HPDE6-E6E7 (cell line): ENCODE measurements around the gene CNTNAP5.

ENCODE experiments used
- DNase-seq: peaks from one replicate; pipeline ENCODE4 v3.0.0; 2011; ENCODE audit warnings: missing footprints; ENCODE audit errors: extremely low spot score

CNTNAP5 gene

DNA sequence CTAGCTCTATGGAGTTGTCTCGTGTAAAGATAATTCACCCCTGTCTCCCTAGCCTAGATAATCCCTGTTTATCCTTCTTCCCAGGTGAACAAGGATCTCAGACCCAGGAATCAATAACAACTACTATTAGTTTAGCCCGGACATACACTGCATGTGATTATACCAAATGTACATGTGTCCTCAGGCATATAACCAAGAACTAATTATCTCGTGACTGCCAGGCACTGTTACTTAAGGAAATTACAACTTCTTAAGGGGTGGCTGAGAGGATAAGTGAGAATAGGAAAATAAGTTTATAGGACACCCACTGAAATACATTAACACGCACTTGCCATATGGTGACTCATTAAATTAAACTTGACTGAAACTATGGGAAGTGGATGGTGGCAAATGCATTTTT lies 126.6 kb downstream of the CNTNAP5 start:
- no peak for DNase-seq

DNA sequence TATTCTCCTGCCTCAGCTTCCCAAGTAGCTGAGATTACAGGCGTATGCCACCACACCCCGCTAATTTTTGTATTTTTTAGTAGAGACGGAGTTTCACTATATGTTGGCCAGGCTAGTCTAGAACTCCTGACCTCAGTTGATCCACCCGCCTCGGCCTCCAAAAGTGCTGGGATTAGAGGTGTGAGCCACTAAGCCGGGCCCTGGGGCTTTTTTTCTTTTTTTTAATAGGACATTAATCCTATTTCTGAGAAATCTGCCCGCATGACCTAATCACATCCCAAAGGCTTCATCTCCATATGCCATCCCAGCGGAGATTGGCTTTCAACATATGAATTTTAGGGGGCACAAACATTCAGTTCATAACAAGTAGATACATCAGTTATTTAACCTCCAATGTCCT lies 128.6 kb downstream of the CNTNAP5 start:
- no peak for DNase-seq

DNA sequence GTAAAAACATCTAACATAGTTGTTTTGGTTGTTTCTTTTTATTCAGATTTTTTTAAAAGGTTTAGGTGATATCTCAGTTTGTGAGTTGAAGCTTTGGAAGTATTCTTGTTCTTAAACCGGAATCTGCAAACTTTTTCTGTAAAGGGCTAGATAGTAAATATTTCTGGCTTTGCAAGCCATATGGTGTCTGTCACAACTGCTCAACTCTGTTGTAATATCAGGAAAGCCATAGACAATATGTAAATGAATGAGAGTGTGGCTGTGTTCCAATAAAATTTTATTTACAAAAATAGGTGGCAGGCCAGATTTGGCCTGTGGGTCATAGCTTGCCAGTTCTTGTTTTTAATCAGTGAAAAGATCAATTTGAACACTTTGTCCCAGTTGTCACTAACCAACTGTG lies 134.1 kb downstream of the CNTNAP5 start:
- DNase-seq = no peak

DNA sequence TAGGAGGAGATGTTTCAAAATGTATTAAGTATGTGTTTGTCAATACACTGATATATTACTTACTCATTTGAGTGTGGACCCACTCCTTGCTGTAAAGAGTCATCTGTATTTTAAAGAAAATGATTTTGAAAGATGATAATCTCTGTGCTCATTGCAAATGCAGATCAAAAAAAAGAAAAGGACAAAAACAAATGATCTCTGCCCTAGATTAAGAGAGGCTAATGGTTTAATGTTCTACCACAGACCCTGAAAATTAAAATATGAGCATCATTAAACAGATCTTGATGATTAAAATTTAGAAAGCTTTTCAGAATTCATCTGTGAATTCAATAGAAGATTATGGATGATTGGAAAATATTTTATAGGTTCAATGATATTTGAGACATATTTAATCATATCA lies 136.5 kb downstream of the CNTNAP5 start:
- DNase-seq = no peak

DNA sequence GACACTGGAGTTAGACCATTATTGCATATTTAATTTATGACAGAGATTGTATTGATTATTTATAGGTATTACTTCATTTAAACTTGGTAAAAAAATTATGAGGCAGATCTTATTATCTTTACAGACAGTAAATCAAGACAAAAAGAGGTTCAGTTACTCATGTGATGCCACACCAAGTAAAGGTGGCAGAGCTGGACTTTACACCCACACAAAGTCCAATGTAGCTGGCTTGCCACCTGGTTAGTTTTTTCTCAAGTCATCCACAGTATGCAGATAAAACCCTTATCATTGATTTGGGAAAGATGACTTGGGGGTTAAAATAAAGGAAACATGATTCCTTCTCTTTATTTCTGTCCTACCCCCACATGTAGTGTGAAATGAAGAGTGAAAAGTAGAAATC lies 137.2 kb downstream of the CNTNAP5 start:
- DNase-seq = no peak

DNA sequence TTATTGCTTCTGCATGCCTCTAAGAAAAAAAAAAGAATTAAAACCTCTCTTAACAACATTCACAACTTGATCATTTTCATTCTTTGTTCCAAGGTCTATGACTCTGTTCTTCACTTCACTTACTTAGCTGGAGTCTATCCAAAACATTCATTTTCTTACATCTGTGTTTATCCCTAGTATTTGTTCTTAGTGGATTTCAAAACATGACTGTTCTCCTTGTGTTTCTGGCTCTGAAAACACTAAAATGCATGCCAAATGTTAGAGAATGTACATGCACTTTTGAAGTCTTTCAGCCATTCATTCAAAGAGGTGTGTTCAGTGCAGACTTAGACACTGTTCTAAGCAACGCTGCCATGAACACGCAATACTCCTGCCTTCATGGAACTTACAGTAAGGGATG lies 138.8 kb downstream of the CNTNAP5 start:
- no peak for DNase-seq

DNA sequence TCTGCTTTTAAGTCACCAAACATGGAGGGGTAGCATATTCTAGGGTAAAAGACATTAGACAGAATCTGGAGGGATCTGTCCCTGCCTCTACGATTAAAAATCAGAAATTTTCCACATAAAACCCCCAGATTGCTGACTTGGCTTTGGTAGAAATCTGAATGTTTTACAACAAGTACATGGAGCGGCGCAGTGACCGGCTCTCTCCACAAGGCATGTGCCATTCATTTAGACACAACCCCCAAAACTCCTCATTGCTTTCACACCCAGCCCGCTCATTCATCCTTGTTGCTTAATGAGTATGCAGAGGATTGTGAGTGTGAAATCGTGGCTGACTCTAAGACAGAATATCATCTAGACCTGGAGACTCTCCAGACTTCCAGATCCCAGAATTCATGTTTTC lies 140.6 kb downstream of the CNTNAP5 start:
- no peak for DNase-seq

DNA sequence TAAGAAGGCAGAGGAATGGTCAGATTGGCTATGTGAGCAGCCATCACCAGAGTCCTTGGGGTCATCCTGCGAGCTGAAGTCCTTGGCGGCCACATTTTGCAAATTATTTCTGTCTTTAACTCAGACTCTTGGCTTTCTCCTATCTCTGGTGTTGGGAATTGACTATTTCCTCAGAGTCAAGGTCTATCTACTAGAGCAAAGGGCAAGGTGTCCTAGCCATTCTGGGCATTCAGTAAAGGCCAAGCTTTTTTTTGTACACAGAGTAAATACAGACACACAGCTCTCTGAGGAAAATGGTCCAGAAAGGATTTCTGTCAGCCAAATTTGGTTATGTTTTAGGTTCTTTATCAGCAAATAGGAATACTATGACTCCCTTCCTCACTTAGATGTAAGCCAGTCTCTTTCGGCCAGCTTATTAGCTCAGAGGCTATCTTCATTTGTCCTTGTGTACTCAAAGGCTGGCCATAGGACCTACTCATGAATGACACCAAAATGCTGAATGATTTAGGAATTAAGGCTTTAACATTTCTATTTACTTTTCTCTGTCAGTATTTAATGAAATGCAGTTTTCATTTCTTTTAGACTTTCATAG lies 146.5 kb downstream of the CNTNAP5 start:
- no peak for DNase-seq

DNA sequence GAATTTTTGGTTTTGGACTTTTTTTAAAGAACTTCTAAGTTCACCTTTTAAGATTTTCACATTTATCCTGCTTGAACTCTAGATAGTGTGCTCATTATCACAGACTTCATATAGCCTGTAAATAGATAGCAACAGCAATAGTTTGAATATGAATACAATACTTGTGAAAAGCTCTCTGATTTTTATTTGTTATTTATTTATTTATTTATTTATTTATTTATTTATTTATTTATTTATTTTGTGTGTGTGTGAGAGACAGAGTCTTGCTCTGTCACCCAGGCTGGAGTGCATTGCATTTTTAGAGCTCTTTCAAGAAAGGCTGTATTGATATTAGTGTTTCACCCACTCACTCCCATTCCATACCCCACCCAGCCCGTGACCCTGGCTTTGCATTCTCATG lies 153.6 kb downstream of the CNTNAP5 start:
- no peak for DNase-seq

DNA sequence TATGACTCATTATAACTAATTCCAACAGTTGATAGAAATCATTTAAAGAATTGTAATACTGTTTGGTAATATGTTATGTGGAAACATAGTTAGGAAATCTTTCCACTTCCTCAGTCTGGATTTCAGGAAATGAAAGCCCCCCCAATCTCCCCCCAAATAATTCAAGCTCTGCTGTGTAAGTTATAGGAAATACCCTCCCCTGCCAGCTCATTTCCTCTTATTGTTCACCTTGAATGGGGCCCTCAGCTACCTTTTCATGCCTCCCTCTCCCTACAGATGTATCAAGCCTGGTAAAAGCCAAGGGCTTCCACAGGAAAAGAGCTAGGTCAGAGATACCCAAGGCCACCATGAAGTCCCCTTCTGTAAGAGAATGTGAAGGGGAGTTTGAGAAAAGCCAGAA lies 155.5 kb downstream of the CNTNAP5 start:
- DNase-seq = no peak

DNA sequence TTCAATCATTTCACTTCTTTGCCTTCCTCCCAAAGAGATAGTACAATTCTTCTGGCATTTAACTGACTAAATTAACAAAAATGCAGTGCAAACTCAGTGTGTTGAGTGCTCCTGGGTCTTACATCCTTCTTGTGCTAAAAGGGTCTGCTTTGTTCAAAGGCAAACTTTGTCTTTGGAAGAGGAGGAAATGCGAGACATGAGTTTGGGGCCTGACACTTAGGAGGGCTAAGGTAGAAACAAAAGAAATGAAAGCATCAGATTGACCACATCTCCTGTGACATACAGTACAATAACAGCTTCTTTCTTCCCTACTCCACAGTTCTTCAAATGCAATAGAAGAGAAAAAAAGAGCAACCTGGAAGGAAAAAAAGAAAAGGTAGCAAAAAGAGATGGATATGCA lies 161.7 kb downstream of the CNTNAP5 start:
- DNase-seq = no peak

DNA sequence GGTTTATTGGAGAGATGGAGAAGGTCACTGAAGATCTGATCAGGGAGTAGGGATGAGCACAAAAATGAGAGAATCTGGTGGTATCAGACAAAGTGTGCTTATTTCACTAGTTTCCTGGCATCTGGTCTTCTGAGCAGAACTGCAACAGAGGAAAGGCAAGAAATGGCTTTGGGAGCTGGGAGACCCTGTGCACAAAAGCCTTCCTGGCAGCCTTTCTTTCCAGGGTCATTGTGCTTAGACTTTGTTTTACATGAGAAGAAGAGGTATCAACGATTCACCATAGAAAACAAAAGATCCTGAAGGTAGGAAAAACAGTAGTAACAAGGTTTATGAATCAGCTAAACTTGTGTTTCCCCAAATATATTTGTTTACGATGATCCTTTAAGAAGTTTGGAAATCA lies 162.9 kb downstream of the CNTNAP5 start:
- DNase-seq = no peak

DNA sequence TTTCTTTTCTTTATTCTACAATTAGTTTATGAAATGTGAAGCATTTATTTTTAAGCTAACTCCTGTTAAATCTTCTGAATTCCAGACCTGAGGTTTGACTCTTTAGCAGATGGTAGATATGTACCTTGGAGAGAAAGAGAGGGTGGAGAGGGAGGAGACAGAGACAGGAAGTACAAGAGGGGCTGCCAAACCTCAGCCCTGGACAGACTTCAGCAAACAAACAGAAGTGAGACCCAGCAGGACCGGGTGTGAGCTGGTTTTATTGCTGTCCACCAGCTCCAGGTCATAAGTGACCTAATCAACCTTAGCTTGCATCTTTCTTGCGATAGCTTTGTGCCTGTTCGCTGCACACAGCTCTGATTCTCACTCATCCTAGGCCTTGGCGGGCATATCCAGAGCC lies 168.6 kb downstream of the CNTNAP5 start:
- DNase-seq = no peak

DNA sequence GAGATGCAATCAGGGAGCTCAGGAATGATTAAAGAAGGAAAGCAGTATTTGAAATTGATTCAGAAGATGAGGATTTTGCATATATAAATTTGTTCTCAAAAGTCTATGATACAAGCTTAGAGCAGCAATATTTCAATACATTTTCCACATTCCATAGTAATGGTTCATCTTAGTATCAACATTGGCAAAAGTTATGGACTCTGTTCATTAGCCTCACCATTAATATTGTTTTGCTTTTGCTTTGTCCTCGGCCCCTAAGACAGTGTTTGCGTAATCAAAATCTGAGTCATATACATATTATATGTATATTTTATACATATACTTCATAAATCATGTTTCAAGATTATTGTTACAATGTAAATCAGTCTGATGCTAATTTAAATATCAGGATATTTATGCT lies 176.6 kb downstream of the CNTNAP5 start:
- no peak for DNase-seq

DNA sequence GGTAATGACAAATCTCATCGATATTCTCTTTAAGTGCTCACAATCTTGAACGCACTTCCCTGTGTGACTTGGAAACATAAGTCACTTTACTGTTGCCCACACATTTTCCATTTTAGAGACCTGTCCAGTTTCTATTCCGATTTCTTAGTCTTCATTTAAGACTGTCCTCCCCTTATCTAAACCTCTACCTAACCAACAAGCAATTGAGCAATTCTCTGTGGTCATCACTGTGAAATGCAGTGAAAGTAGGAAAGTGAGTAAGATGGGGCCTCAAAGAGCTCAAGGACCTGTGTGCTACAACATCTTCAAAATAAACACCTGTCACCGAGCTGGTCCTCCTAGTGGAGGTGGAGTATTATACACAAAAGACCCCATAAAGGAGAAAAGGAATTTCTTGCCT lies 184.4 kb downstream of the CNTNAP5 start:
- no peak for DNase-seq

DNA sequence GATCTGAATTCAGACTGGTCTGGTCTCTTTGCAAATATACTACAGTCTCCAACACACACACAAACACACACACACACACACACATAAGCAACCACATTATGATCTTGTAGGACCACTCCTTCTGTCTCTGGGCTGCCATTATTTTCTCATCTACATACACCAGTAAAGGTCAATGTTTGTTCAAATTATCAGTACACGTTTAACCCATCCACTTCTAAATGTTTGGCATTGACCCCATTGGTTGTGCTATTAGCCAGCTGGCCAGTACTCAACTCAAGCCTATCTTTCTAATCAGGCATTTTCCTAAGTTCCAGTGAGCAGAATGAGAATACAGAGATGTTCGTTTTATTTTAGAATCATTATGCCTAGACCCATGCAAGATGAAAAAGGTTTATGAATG lies 186.4 kb downstream of the CNTNAP5 start:
- no peak for DNase-seq

DNA sequence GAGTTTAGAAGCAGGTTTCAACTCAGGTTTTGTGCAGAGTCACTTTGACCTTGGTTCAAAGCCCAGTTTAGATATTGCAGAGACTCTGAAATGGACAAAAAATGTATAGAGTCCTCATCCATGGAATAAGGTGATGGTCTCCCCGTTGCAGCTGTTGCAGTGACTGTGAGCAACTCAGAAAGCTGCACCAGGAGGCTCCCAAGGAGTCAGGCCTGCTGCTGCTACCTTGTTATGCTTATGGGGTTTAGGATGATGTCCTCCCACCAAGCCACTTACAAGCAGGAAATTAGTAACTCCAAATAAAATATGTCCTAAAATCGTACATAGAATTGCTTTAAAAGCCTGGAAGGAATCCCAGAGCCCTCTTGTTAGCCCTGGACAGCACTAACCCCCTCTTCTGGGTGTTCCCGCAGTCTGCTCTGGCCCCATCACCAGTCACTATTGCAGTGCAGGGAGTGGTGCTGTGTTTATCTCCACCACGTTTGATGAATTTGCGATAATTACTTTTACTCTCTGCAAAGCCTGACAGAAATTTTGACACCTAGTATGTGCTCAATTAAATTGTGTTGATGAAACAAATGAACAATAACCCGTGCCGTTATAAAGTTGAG lies 189.0 kb downstream of the CNTNAP5 start:
- no peak for DNase-seq

DNA sequence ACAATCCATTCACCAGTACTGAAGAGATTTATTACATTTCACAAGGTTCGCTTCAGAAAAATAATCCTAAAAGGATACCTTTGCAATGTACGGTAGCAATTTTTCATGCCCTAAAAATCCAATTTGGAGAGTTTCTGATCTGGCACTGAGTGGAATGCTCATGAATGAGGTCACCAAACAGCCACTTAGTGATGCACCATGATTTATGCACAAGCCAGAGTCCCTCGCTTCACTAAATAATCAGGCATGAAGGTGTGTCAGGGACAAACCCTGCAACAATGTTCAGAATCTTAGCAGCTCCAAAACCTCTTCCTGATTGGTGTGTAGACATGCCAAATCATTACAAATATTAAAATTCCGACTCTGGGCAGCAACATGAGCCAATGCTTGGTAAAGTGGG lies 221.1 kb downstream of the CNTNAP5 start:
- no peak for DNase-seq

DNA sequence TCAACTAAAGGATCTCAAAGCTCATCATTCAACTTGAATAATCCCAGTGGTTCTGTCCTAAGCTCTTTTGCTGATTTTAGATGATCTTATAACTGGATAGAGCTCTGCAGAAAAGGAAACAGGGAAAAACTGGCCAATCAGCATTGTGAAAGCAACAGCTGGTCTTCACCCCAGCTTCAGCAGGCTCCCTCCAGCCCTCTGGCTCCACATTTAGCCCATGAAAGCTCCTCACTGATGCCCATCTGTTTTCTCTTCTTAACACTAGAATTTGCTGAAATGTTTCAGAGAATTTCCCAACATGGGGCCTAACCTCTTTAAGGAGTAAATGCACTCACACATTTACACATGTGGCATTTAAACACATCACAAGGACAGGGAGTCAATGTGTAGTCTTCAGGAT lies 223.3 kb downstream of the CNTNAP5 start:
- DNase-seq = no peak

DNA sequence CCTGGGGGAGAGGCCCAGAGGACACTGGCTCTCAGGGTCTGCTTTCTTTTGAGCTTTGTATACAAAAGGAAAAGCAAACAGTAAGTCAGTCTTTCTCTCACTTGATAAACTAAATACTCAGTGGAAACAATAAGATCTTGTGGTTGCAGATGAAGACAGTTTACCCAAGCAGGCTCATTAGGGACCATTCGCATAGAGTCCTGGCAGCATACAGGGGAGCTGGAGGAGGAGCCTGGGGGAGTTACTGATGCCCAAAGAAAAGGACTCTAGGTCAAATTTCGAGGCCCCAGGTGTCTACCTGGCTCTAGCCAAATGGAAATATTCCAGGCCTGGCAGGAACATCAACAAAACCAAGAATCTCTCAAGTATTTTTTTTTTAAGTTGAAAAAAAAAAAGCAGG lies 225.3 kb downstream of the CNTNAP5 start:
- no peak for DNase-seq

DNA sequence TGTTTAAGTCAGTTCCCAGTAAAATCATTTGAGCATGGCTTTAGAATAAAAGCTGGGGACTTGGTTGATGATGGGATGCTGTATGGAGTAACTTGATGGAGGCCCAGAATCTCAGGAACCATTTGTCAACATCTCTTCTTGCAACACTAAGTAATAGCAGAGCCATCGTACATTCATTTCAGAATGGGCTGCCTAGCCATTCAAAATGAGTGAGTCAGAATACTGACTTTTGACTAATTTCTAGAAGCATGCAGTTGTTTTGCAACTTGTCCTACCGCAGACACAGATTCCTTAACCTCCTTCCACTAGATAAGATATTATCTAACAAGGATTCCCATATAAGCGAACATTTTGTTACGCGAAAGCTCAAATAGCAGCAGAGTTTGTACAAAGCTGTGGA lies 229.5 kb downstream of the CNTNAP5 start:
- DNase-seq = no peak

DNA sequence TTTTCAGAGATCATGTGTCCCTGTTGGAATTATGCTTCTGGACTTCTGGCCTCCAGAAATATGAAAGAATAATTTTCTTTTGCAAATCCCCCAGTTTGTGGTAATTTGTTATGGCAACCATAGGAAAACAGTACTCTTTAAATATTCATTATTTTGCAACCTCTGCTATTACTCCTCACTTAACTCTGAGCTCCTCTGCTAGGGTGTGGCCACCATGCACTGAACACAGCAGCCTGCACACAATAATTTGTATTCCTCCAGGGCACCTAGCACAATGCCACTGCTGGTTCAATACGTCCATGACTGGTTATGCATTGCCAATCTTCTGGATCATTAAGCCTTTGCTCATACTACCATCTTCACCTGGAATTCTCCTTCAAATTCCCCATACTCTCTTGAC lies 232.0 kb downstream of the CNTNAP5 start:
- DNase-seq = no peak

DNA sequence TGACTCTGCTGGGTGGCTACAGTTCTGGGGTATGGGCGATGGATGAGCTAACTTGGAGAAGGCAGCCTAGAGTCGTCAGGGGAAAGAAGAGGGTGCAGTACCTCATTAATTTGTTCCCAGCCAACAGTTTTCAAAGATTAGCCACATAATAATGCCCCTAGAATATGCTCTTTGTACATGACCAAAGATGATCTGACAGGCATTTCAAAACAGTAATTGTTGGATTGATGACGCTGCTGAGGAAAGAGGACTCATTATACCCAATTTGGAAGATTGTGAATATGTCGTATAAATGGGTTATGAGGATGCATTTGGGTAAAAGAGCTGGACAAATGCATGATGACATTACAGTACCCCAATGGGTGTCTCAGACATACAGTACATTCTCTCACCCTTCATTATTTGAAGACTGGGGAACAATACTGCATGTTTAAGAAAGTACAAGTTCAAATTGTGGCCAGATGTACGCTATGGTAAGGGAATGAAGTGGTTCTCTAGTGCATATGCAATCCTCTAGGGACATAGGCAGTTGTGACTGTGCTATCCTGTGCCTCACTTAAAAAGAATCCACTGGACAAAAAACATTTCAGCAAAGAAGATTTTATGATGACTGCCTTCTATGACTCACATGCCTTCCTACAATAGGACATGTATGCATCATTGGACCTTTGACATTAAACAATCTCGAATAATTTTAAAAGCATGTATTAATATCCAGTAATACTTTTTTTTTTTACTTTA lies 233.2 kb downstream of the CNTNAP5 start:
- no peak for DNase-seq

DNA sequence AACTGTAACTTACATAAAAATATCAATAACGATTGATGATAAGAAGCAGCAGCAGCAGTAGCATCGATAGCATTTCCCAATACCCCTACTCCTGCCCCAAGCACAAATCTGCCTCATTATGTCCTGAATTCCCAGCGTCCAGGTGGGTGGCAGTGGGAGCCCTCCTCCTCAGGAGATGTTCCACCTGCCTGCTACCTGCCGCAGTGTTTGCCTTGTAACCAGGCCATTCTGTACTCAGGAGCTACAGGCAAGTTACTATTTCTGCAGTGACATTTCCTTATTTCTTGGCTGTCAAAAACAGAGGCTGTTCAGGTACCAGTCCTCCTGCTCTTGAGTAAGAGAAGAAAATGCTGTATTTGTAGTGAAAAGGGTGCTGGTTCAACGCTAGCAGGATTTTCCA lies 236.4 kb downstream of the CNTNAP5 start:
- DNase-seq = no peak
